ENCODE results near the gene CPT1A.

CPT1A gene

DNA sequence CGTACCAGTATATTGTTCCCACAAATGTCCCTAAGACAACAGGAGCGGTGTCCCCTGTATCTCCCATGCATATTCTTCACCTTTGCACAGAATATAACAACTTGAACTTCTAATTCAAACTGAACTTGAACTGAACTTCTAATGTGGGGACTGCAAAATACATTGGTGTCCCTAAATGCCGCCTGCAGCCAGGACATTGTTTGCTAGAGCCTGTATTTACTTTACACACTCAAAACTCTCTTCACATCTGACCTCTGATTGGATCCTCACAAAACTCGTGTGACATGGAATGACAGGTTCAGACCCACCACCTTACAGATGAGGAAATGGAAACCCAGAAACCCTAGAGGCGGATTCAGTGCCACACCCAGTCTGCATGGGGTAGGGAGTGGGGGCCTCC, 6.4 kb downstream of the CPT1A start:
- H3K9ac ChIP-seq, result no peak overlapping the region
- H3K4me3 ChIP-seq (IDR thresholded peaks at IDR 0.05; ENCODE audit: insufficient read depth, low read depth, low read length), result no peak overlapping the region
- TF ChIP-seq, protein P1, sequence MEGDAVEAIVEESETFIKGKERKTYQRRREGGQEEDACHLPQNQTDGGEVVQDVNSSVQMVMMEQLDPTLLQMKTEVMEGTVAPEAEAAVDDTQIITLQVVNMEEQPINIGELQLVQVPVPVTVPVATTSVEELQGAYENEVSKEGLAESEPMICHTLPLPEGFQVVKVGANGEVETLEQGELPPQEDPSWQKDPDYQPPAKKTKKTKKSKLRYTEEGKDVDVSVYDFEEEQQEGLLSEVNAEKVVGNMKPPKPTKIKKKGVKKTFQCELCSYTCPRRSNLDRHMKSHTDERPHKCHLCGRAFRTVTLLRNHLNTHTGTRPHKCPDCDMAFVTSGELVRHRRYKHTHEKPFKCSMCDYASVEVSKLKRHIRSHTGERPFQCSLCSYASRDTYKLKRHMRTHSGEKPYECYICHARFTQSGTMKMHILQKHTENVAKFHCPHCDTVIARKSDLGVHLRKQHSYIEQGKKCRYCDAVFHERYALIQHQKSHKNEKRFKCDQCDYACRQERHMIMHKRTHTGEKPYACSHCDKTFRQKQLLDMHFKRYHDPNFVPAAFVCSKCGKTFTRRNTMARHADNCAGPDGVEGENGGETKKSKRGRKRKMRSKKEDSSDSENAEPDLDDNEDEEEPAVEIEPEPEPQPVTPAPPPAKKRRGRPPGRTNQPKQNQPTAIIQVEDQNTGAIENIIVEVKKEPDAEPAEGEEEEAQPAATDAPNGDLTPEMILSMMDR (conservative IDR thresholded peaks at IDR 0.05; ENCODE audit: low read depth, low read length), result no peak
- no peaks in the 10 kb centered on the region for H3K36me3 ChIP-seq (ENCODE audit: insufficient read depth)
- no peak overlapping the region for H3K27ac ChIP-seq
- H3K4me1 ChIP-seq (ENCODE audit: low read depth, poor library complexity, severe bottlenecking), result peaks cover 28% of the 10 kb centered on the region
- H3K79me2 ChIP-seq (ENCODE audit: insufficient read depth, low read depth), result peaks cover 41% of the 10 kb centered on the region
- no peaks in the 10 kb centered on the region for H3K27me3 ChIP-seq (ENCODE audit: insufficient read depth, low read depth)
- no peak overlapping the region for H3K4me2 ChIP-seq
- H2AFZ ChIP-seq (ENCODE audit: low read depth), result no peak overlapping the region
- no peaks in the 10 kb centered on the region for H4K20me1 ChIP-seq (ENCODE audit: insufficient read depth)

DNA sequence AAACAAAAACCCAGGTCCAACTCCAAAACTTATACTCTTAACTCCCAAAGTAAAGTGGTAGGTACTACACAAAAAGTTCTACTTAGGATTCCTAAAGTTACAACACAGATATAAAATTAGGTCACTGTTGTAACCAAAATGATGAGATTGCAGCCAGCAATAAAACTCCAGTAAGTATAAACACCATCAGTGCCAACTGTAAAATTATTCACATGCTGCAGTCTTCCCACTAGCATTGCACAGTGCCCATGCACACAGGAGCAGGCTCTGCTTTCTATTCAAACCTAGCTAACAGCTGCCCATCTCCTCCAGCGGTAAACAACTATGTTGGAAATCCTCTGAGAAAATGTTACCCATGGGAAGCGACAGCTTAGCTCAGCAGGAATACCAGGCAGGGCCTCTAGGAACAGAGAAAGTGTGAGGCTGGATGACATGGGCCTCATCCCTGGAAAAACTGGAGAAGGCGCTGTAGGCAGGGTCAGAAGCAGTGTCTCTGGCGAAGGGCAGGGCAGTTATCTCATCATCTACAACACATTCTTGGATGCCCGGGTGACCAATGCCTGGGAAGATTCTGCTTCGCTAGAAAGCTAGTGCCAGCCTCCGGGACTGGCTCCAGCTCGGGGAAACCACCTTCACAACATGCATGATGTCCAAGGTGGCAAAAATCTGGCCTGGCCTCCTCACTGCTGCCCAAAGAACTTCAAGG, 9.1 kb downstream of the CPT1A start:
- H3K36me3 ChIP-seq (ENCODE audit: insufficient read depth), result no peaks in the 10 kb centered on the region
- peaks cover 34% of the 10 kb centered on the region for H3K79me2 ChIP-seq (ENCODE audit: insufficient read depth, low read depth)
- H3K4me2 ChIP-seq, result no peak overlapping the region
- H3K4me1 ChIP-seq (ENCODE audit: low read depth, poor library complexity, severe bottlenecking), result peaks cover 11% of the 10 kb centered on the region
- H3K27ac ChIP-seq, result no peak overlapping the region
- H3K27me3 ChIP-seq (ENCODE audit: insufficient read depth, low read depth), result no peaks in the 10 kb centered on the region
- H3K4me3 ChIP-seq (IDR thresholded peaks at IDR 0.05; ENCODE audit: insufficient read depth, low read depth, low read length), result no peak overlapping the region
- TF ChIP-seq, protein P1 (conservative IDR thresholded peaks at IDR 0.05; ENCODE audit: low read depth, low read length), result no peak
- H3K9ac ChIP-seq, result no peak overlapping the region
- no peak overlapping the region for H2AFZ ChIP-seq (ENCODE audit: low read depth)
- H4K20me1 ChIP-seq (ENCODE audit: insufficient read depth), result no peaks in the 10 kb centered on the region

DNA sequence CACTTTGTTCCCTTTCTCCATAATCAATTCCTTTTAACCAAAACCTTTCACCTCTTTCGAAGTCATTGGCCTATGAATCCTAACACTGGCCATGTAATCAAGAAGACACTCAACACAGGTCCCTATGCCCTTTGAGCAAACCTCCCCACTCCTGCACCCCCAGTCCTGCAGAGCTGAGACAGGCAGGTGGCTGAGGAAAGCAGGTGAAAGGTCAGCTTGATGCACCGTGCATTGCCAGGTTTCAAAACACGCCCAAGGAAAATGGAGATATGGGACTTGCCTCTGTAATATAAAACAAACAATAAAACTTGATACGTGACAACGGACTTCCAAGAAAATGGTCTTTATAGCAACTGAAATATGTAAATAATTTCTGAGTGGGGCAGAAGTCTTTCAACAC, 10.6 kb downstream of the CPT1A start:
- Histone ChIP-seq H3K9ac (no peak overlapping the region), H3K4me3 (IDR thresholded peaks at IDR 0.05; ENCODE audit: insufficient read depth, low read depth, low read length) (no peak overlapping the region), H3K4me1 (ENCODE audit: low read depth, poor library complexity, severe bottlenecking) (peaks cover 2% of the 10 kb centered on the region), H3K36me3 (ENCODE audit: insufficient read depth) (no peaks in the 10 kb centered on the region), H3K27me3 (ENCODE audit: insufficient read depth, low read depth) (no peaks in the 10 kb centered on the region), H3K4me2 (no peak overlapping the region), H2AFZ (ENCODE audit: low read depth) (no peak overlapping the region), H3K27ac (no peak overlapping the region), H4K20me1 (ENCODE audit: insufficient read depth) (no peaks in the 10 kb centered on the region), H3K79me2 (ENCODE audit: insufficient read depth, low read depth) (peaks cover 19% of the 10 kb centered on the region; the same call in 1 of the 2 replicates)
- TF ChIP-seq, protein P1 (conservative IDR thresholded peaks at IDR 0.05; ENCODE audit: low read depth, low read length), result no peak

DNA sequence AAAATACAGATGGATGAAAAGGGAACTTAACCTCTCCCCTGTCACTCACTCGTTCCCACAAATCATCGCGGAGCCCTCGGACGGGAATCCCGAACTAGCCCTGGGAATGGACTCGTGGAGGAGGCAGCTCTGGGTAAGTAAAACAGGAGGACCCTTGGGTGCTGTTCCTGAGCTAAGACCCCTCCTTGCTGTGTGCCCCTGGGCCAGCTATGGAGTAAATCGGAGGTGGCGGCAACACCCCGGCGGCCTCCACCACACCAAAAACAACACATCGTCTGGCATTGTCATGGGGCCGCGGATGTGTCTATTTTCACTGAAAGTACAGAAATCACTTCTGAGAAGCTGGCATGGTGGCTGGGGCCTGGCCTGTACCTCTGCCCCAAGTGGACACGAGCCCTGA, 12.1 kb downstream of the CPT1A start:
- peaks cover 8% of the 10 kb centered on the region for H3K4me1 ChIP-seq (ENCODE audit: low read depth, poor library complexity, severe bottlenecking)
- H3K9ac ChIP-seq, result no peak overlapping the region
- H3K36me3 ChIP-seq (ENCODE audit: insufficient read depth), result no peaks in the 10 kb centered on the region
- no peak overlapping the region for H3K27ac ChIP-seq
- H4K20me1 ChIP-seq (ENCODE audit: insufficient read depth), result no peaks in the 10 kb centered on the region
- no peak overlapping the region for H3K4me3 ChIP-seq (IDR thresholded peaks at IDR 0.05; ENCODE audit: insufficient read depth, low read depth, low read length)
- H3K79me2 ChIP-seq (ENCODE audit: insufficient read depth, low read depth), result peaks cover 13% of the 10 kb centered on the region; the same call in 1 of the 2 replicates
- TF ChIP-seq, protein P1 (conservative IDR thresholded peaks at IDR 0.05; ENCODE audit: low read depth, low read length), result no peak
- no peak overlapping the region for H3K4me2 ChIP-seq
- no peaks in the 10 kb centered on the region for H3K27me3 ChIP-seq (ENCODE audit: insufficient read depth, low read depth)
- no peak overlapping the region for H2AFZ ChIP-seq (ENCODE audit: low read depth)
